GM18508 (cell line): Measurements from ENCODE around the gene PLEKHA6.
"Not testable (repeated sequence)": the region's sequence is repeated elsewhere in the genome, so short reads cannot be mapped to it uniquely, and the experiment has no call there.

ENCODE experiments used
- ATAC-seq: cut with Tn5 transposase; IDR thresholded peaks from one replicate; pipeline ENCODE4 v1.9.1; 2021; ENCODE audit warnings: moderate number of reproducible peaks; ENCODE audit not compliant: insufficient read depth, unreplicated experiment

Gene PLEKHA6

GRCh38 chr1:204318324-204318723, 41.4 kb downstream of the PLEKHA6 start:
- no peak for ATAC-seq

GRCh38 chr1:204317170-204317569, 42.6 kb downstream of the PLEKHA6 start:
- ATAC-seq, result no peak

- ATAC-seq, result no peak
These were observed 43.6 kb downstream of the PLEKHA6 start for GRCh38 chr1:204316164-204316563.

- ATAC-seq, result no peak
These were observed 44.7 kb downstream of the PLEKHA6 start for GRCh38 chr1:204314893-204315658.

GRCh38 chr1:204314171-204314892, 45.4 kb downstream of the PLEKHA6 start:
- no peak for ATAC-seq

GRCh38 chr1:204313675-204314074, 46.1 kb downstream of the PLEKHA6 start:
- no peak for ATAC-seq

GRCh38 chr1:204310970-204311369, 48.8 kb downstream of the PLEKHA6 start:
- ATAC-seq, result not testable (repeated sequence)

GRCh38 chr1:204308023-204308628, 51.6 kb downstream of the PLEKHA6 start:
- no peak for ATAC-seq

- no peak for ATAC-seq
These were observed 52.3 kb downstream of the PLEKHA6 start for GRCh38 chr1:204307334-204307883.

GRCh38 chr1:204306076-204306475, 53.7 kb downstream of the PLEKHA6 start:
- ATAC-seq, result no peak

- ATAC-seq, result no peak
These were observed 55.7 kb downstream of the PLEKHA6 start for GRCh38 chr1:204304067-204304466.

GRCh38 chr1:204302769-204303168, 57.0 kb downstream of the PLEKHA6 start:
- ATAC-seq, result no peak

- no peak for ATAC-seq
These were observed 58.4 kb downstream of the PLEKHA6 start for GRCh38 chr1:204301171-204301957.

GRCh38 chr1:204299814-204300365, 59.8 kb downstream of the PLEKHA6 start:
- no peak for ATAC-seq

- no peak for ATAC-seq
These were observed 63.2 kb downstream of the PLEKHA6 start for GRCh38 chr1:204296431-204296988.

- ATAC-seq, result no peak
These were observed 64.1 kb downstream of the PLEKHA6 start for GRCh38 chr1:204295671-204296070.

- ATAC-seq, result no peak
These were observed 65.4 kb downstream of the PLEKHA6 start for GRCh38 chr1:204294357-204294756.

- no peak for ATAC-seq
These were observed 66.0 kb downstream of the PLEKHA6 start for GRCh38 chr1:204293605-204294337.

GRCh38 chr1:204292740-204293139, 67.0 kb downstream of the PLEKHA6 start:
- no peak for ATAC-seq
